CD4-positive, alpha-beta T cell treated with Interferon gamma for 1 hour (primary cell): ENCODE measurements around the gene EGFR.

Experiments
- DNase-seq: peaks from one replicate; pipeline ENCODE4 v3.0.0-alpha.2; 2020

Gene EGFR

GRCh38 chr7:55085511-55086412 lies 66.9 kb downstream of the EGFR start:
- no peak for DNase-seq

- no peak for DNase-seq
Measured at GRCh38 chr7:55086413-55087201, 67.8 kb downstream of the EGFR start.

- no peak for DNase-seq
Measured at GRCh38 chr7:55087521-55087961, 68.7 kb downstream of the EGFR start.

- DNase-seq: no peak
Measured at GRCh38 chr7:55088107-55088506, 69.3 kb downstream of the EGFR start.

- DNase-seq: no peak
Measured at GRCh38 chr7:55088620-55089019, 69.8 kb downstream of the EGFR start.

GRCh38 chr7:55092186-55092974 lies 73.6 kb downstream of the EGFR start:
- DNase-seq: no peak

GRCh38 chr7:55092975-55093373 lies 74.2 kb downstream of the EGFR start:
- no peak for DNase-seq

GRCh38 chr7:55093674-55094073 lies 74.9 kb downstream of the EGFR start:
- no peak for DNase-seq

GRCh38 chr7:55094092-55094690 lies 75.4 kb downstream of the EGFR start:
- no peak for DNase-seq

GRCh38 chr7:55095672-55096071 lies 76.9 kb downstream of the EGFR start:
- no peak for DNase-seq

GRCh38 chr7:55096323-55096722 lies 77.5 kb downstream of the EGFR start:
- no peak for DNase-seq

GRCh38 chr7:55097100-55097499 lies 78.3 kb downstream of the EGFR start:
- DNase-seq: no peak

GRCh38 chr7:55099066-55099820 lies 80.4 kb downstream of the EGFR start:
- DNase-seq: no peak

GRCh38 chr7:55099821-55100543 lies 81.2 kb downstream of the EGFR start:
- DNase-seq: no peak

- no peak for DNase-seq
Measured at GRCh38 chr7:55100544-55101327, 81.9 kb downstream of the EGFR start.

GRCh38 chr7:55101359-55101758 lies 82.5 kb downstream of the EGFR start:
- DNase-seq: no peak

GRCh38 chr7:55104123-55104522 lies 85.3 kb downstream of the EGFR start:
- no peak for DNase-seq

GRCh38 chr7:55104712-55105433 lies 86.1 kb downstream of the EGFR start:
- DNase-seq: no peak

GRCh38 chr7:55105952-55106351 lies 87.1 kb downstream of the EGFR start:
- DNase-seq: no peak

GRCh38 chr7:55107946-55108345 lies 89.1 kb downstream of the EGFR start:
- DNase-seq: no peak
